MCF 10A (cell line): Measurements from ENCODE around the gene CEP85L. TPM values are rescaled to one million over a fixed set of nuclear protein-coding genes. Genes with fewer than 3 reads are reported as not detected.

Experiments
- BruUV-seq: library from RNA; stranded (reverse); fragments of 400-500 nt; replicated peaks from 2 replicates; lab custom pipeline; 2021; lab: Mats Ljungman, UMichigan
- CTCF ChIA-PET: fragments of 300-600 bp; sonication (Branson Sonifier 250); formaldehyde crosslinking; extraction: SDS; loops from one replicate; lab custom pipeline; 2021; ENCODE audit warnings: antibody characterized with exemption, inconsistent platforms; lab: Yijun Ruan, JAX
- POLR2A ChIA-PET: fragments of 300-600, 350-650 bp; sonication (Branson Sonifier 250); formaldehyde crosslinking; extraction: SDS; loops from one replicate; lab custom pipeline; 2020; ENCODE audit warnings: antibody characterized with exemption, inconsistent platforms; lab: Yijun Ruan, JAX
- DNase-seq: peaks from one replicate; pipeline ENCODE4 v3.0.0-alpha.2; 2018; ENCODE audit not compliant: unreplicated experiment
- H3K27ac Mint-ChIP-seq: one replicate; pipeline ENCODE4 v1.8.0; 2022; ENCODE audit warnings: mild to moderate bottlenecking, low read depth, mixed read lengths; ENCODE audit not compliant: unreplicated experiment
- H3K27me3 Mint-ChIP-seq: one replicate; pipeline ENCODE4 v1.8.0; 2022; ENCODE audit warnings: mixed read lengths; ENCODE audit not compliant: insufficient read depth, unreplicated experiment
- H3K36me3 Mint-ChIP-seq: one replicate; pipeline ENCODE4 v1.8.0; 2022; ENCODE audit warnings: mild to moderate bottlenecking, moderate library complexity, mixed read lengths; ENCODE audit not compliant: insufficient read depth, unreplicated experiment
- H3K4me1 Mint-ChIP-seq: one replicate; pipeline ENCODE4 v1.8.0; 2022; ENCODE audit warnings: mixed read lengths; ENCODE audit not compliant: insufficient read depth, unreplicated experiment
- H3K4me3 Mint-ChIP-seq: one replicate; pipeline ENCODE4 v1.8.0; 2022; ENCODE audit warnings: mild to moderate bottlenecking, moderate library complexity, mixed read lengths; ENCODE audit not compliant: unreplicated experiment
- H3K9me3 Mint-ChIP-seq: one replicate; pipeline ENCODE4 v1.8.0; 2022; ENCODE audit warnings: mixed read lengths; ENCODE audit not compliant: unreplicated experiment
- CTCF ChIP-seq: fragments of 200-600 bp; IDR thresholded peaks from one replicate; pipeline ENCODE4 v1.8.0; 2022; ENCODE audit warnings: antibody characterized with exemption, mild to moderate bottlenecking; ENCODE audit not compliant: unreplicated experiment
- intact Hi-C: fragments of 100-400 bp; cut with micrococcal nuclease; formaldehyde crosslinking; loops from 2 replicates; pipeline ENCODE4 v1.14.1; 2022
- total RNA-seq: library from RNA; stranded (reverse); gene quantifications from 2 replicates; pipeline ENCODE4 v1.2.3, GENCODE V29; 2022

Gene CEP85L
- total RNA-seq, 1 experiment from 2014 or later, result 8.4 TPM

GRCh38 chr6:118606268-118606667 is 45.1 kb downstream of the CEP85L start:
- Mint-ChIP-seq H3K27me3 (no peaks in the 10 kb centered on the region), H3K4me1 (no peaks in the 10 kb centered on the region), H3K36me3 (no peaks in the 10 kb centered on the region), H3K27ac (no peak overlapping the region), H3K9me3 (peaks cover 11% of the 10 kb centered on the region), H3K4me3 (no peak overlapping the region)
- TF ChIP-seq CTCF, result no peak
- no peak for DNase-seq
- ChIA-PET CTCF (interaction anchor here (0.6 to 2.0 kb wide), 7 partner anchors 8 to 1349 kb away, joined by 3 to 9 read pairs (median 4); no protein-coding TSS in a partner anchor), POLR2A (interaction anchor here (0.9 kb wide), 1 partner anchor 39 kb away, joined by 3 read pairs; no protein-coding TSS in a partner anchor)
- no TSS peak for BruUV-seq
- intact Hi-C loops, result no loop called here

- ChIA-PET POLR2A (interaction anchor here (0.6 kb wide), 1 partner anchor 8 kb away, joined by 3 read pairs; no protein-coding TSS in a partner anchor), CTCF (interaction anchor here (1.5 kb wide), 1 partner anchor 23 kb away, joined by 5 read pairs; no protein-coding TSS in a partner anchor)
- no TSS peak for BruUV-seq
- intact Hi-C loops, result no loop called here
- DNase-seq, result no peak
- Mint-ChIP-seq H3K27me3 (no peaks in the 10 kb centered on the region), H3K36me3 (no peaks in the 10 kb centered on the region), H3K4me3 (no peak overlapping the region), H3K9me3 (no peaks in the 10 kb centered on the region), H3K4me1 (no peaks in the 10 kb centered on the region), H3K27ac (no peak overlapping the region)
- TF ChIP-seq CTCF, result no peak
Observed at GRCh38 chr6:118603372-118603771, 48.0 kb downstream of the CEP85L start.

GRCh38 chr6:118602300-118602699 is 49.1 kb downstream of the CEP85L start:
- BruUV-seq, result no TSS peak
- DNase-seq, result no peak

GRCh38 chr6:118598324-118598723 is 53.1 kb downstream of the CEP85L start:
- BruUV-seq, result no TSS peak
- TF ChIP-seq CTCF, result no peak
- Mint-ChIP-seq H3K27me3 (no peaks in the 10 kb centered on the region), H3K4me3 (no peak overlapping the region), H3K4me1 (no peaks in the 10 kb centered on the region), H3K9me3 (no peaks in the 10 kb centered on the region), H3K36me3 (no peaks in the 10 kb centered on the region), H3K27ac (no peak overlapping the region)
- ChIA-PET POLR2A (no interaction called here), CTCF (interaction anchor here (0.6 to 1.6 kb wide), 5 partner anchors 8 to 772 kb away, joined by 3 to 5 read pairs (median 3); no protein-coding TSS in a partner anchor)
- intact Hi-C loops, result no loop called here
- DNase-seq, result no peak

More at GRCh38 chr6:118602300-118602699, 49.1 kb downstream of the CEP85L start:
- Mint-ChIP-seq H3K9me3 (no peaks in the 10 kb centered on the region), H3K36me3 (no peaks in the 10 kb centered on the region), H3K27me3 (no peaks in the 10 kb centered on the region), H3K4me3 (no peak overlapping the region), H3K27ac (no peak overlapping the region), H3K4me1 (no peaks in the 10 kb centered on the region)
- ChIA-PET POLR2A (interaction anchor here (0.6 kb wide), 1 partner anchor 1008 kb away, joined by 3 read pairs; no protein-coding TSS in a partner anchor), CTCF (interaction anchor here (0.6 to 2.0 kb wide), 5 partner anchors 21 to 175 kb away, joined by 3 to 8 read pairs (median 4); no protein-coding TSS in a partner anchor)
- TF ChIP-seq CTCF, result no peak
- intact Hi-C loops, result no loop called here
